NCI-H2029 (cell line): ENCODE data around the gene BNC1.

ENCODE experiments used
- DNase-seq: peaks from one replicate; lab custom pipeline; 2025; lab: John Stamatoyannopoulos, UW

BNC1 gene

GRCh38 chr15:83284559-83285283 lies at the start of gene BNC1:
TSS of gene BNC1 (minus strand) at chr15:83284664. CDS start at chr15:83284628, 36 bp downstream.
- DNase-seq, result no peak

- no peak for DNase-seq
These were observed 42.6 kb upstream of the BNC1 start for GRCh38 chr15:83327041-83327440.

GRCh38 chr15:83324799-83325198 lies 40.3 kb upstream of the BNC1 start:
- DNase-seq, result no peak

DNA sequence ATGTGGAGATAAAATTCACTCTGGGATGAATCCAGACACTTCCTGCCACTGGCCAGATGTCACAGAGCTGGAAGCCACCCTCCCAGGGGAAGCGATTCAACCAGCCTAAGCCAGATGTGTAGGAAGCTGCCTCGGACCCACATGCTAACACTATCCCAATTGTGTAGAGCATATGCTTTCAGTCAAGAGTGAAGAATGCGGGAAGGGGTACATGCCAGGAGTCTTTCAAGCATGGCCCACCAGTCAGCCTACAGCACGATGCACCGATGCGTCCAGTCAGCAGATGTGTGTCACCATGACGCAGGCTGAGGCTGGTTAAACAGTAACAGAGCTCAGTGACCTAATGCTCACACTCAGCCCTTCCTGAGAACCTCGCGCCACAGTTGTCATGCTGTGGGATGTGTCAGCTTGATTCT lies 38.8 kb upstream of the BNC1 start:
- DNase-seq, result no peak

DNA sequence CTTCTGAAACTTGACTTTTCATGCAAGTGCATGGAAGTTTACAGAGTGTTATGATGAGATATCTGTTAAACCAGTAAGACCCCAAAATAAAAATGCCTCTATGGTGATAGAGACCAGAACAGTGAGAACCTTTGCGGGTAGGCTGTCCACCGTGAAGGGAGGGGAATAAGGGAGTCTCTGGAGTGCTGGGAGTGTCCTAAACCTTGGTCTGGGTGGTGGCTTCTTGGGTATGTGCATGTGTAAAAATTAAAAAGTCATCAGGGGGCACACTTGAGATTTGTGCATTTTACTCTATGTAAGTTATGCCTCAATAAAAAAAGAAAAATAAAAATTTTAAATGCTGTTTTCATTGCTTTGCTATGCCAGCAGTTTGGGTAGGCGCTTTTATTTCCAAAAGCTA lies 38.2 kb upstream of the BNC1 start:
- no peak for DNase-seq

- DNase-seq, result no peak
These were observed 37.6 kb upstream of the BNC1 start for GRCh38 chr15:83322061-83322460.

- DNase-seq, result no peak
These were observed 36.4 kb upstream of the BNC1 start for GRCh38 chr15:83320844-83321243.

GRCh38 chr15:83320404-83320803 lies 35.9 kb upstream of the BNC1 start:
- no peak for DNase-seq

DNA sequence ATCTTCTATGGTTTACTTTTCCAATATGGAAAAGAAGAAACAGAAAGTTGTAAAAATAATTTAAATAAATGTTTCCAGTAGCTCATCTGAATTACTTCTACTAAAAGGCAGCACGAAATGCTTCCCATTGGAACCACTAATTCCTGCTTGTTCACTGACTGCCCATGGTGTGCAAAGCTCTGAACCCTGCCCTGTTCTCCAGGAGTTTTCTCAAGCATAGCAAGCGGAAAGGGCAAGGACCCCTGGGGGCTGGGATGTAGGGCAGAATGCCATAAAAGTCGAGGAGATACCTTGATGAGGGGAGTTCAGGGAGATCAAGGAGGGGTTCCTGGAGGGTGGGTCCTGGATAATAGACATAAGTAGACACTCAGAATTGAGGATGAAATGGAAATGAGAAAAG lies 35.3 kb upstream of the BNC1 start:
- no peak for DNase-seq

DNA sequence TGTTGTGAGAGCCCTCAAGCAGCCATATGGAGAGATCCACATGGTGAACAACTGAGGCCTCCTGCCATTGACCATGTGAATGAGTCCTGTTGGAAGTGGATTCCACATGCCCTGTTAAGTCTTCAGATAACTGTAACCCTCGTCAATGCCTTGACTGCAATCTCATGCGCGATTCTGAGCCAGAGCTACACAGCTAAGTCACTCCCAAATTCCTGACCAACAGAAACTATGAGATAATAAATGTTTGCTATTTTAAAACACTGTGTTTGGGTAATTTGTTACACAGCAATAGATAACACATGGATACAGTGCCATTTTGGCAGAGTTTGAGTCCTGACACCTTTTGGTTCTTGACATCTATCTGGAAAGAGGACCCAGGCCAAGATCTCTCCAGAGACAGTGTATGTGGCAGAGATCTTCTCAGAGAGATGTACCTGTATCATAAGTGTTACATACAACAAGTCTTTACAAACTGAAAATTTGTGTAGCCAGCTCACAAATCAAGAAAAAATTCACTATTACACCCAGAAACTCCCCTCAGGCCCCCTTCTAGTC lies 34.5 kb upstream of the BNC1 start:
- no peak for DNase-seq

DNA sequence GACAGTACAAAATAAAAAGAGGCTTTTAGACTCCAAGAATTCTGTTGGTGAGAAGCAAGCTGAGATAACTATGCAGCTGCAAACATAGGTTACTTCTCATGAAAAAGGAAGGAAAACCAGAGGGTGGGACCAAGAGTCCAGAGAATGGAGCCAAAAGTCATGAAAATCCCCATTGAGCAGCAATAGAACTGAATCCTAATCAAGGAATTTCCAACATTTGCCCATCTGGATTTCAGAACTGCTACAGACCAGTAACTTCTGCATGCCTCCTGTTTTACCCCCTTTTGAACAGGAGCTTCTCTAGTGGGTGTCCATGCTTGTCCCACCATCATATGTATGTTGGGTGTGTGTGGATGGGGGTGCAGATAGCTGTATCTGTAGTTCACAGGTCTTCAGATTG lies 33.6 kb upstream of the BNC1 start:
- DNase-seq, result no peak

- no peak for DNase-seq
These were observed 27.6 kb upstream of the BNC1 start for GRCh38 chr15:83312071-83312470.

GRCh38 chr15:83310521-83311456 lies 26.3 kb upstream of the BNC1 start:
- no peak for DNase-seq

DNA sequence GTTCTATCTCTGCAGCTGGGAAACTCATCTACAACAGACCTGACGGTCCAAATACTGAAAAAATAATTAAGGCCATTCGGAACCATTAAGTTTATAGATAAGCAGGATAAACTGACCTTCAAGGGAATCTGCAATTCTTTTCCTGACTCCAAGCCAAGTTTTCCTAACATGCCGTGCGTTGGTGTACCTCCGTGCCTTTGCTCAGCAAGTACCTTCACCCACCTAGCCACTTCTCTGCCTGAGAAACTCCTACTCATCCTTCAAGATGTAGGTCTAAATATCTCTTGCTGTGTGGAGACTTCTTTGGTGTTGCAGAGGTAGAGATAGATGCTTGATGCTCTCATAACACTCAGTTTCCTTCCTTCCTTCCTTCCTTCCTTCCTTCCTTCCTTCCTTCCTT lies 24.2 kb upstream of the BNC1 start:
- no peak for DNase-seq

DNA sequence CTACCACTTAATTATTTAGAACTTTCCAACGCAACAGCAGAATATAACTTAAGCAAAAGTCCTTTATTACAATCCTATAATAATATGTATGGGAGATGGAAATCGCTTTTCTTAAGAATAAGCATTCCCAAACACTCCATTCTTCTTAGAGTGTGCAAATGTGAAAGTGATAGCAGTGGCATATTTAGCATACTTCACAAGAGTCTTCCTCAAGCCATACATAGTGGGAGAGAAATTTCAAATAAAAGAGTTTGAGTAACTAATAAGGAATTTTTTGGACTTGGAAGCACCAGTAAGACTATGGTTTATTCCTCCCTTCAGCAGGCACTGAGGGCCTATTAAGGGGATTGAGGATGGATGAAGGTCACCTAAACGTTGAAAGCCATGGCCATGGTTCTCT lies 22.1 kb upstream of the BNC1 start:
- no peak for DNase-seq

DNA sequence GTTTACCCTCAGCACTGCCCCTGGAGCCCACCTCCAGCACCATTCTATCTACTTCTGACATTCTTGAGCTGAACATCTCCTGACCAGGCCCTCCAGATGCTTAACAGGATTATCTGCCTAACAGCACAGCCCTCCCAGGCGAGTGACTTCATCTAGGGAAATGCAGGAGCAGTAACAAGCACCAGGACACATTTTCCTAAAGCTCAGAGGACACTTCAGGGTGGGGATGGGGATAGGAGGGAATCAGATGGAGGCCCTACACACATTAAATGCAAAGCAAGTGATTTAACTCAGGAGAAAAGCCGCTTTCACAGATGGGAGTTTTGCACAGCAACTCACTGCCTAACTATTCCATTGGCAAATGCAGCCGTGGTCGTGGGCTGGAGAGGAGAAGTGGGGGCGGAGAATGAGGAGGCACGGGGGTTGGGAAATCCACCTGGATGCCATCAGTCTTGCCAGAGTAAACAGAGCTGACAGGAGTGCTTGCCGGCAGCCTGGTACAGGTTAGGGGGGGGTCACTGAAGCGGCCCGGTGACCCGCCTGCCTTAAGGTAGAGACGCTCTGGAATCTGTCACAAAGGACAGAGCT lies 21.3 kb upstream of the BNC1 start:
- no peak for DNase-seq

- DNase-seq, result no peak
These were observed 20.6 kb upstream of the BNC1 start for GRCh38 chr15:83304861-83305703.

DNA sequence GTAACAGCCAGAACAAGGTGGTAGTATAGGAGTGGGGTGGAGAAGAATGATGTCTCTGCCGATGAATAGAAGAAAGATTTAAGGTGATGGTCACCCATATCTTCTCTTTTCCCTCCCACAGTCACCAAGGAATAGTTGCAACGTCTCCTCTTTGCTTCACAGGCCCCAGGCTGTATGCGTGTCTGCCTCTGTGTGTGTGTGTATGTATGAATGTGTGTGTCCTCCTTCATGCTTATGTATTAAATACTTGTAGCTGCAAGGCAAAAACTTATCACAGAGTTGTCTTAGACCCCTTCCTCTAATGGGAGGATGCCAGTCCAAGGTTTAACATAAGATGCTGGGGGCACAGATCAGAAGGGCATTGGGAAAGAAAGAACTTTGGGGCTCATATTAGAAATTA lies 19.1 kb upstream of the BNC1 start:
- DNase-seq, result no peak

GRCh38 chr15:83300826-83301225 lies 16.4 kb upstream of the BNC1 start:
- DNase-seq, result no peak

- peak; percentile 5 for DNase-seq
These were observed 15.0 kb upstream of the BNC1 start for GRCh38 chr15:83299462-83299861.

DNA sequence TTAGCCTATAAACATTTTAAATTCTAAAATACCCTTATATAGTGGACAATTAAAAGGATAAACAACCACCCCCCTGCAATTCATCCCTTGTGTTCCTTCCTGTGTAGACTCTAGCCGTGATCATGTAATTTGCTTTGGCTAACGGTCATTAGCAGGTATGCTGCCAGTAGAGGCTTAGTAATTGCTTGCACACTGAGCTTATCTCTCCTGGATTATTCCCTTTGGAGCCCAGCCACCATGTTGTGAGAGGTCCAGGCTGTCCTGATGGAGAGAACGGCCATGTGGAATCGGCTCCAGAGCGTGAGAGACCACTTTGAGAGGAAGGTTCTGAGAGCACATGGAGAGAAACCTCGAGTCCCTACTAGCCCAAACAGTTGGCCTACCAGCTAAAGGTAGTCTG lies 11.0 kb upstream of the BNC1 start:
- no peak for DNase-seq

DNA sequence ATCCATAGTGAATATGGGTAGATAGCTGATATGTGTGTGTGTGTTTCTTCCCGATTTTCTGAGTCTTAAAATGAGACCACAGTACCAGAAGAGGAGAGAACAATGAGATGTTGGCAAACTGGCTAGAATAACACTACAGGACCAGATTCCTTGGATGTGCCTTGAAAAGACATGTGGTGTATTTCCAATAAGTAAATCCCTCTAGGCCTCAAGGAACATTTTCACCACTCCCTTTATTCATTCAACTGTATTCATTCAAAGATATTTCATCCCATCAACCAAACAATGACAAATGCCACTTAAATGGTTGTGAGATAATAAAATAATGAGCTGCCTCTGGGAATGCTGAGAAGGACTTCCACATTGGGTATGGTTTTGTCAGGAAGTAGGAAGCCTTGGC lies 8.7 kb upstream of the BNC1 start:
- no peak for DNase-seq
